HG02938 (cell line): Measurements from ENCODE around the gene PMEPA1.

ENCODE experiments used
- ATAC-seq: cut with Tn5 transposase; IDR thresholded peaks from one replicate; pipeline ENCODE4 v1.9.1; 2021; ENCODE audit warnings: mild to moderate bottlenecking, moderate library complexity; ENCODE audit not compliant: unreplicated experiment

Gene PMEPA1

DNA sequence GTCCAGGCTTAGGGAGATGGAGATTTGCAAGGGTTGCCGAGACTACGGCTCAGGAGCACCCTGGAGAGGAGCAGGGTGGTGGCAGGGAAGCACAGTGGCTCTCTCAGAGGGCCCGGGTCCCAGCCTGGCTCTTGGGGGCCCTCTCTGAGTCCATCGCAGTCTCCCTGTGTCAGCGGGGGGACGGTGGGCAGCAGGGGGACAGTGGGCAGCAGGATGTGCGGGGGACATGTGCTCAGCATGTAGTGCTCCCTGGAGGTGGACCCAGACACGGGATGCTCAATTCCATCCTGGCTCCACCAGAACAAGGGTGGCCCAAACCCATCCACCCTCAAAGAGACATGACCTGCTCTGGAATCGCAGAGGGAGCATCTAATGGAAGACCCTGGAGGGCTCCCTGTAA, 46.6 kb downstream of the PMEPA1 start:
- no peak for ATAC-seq

DNA sequence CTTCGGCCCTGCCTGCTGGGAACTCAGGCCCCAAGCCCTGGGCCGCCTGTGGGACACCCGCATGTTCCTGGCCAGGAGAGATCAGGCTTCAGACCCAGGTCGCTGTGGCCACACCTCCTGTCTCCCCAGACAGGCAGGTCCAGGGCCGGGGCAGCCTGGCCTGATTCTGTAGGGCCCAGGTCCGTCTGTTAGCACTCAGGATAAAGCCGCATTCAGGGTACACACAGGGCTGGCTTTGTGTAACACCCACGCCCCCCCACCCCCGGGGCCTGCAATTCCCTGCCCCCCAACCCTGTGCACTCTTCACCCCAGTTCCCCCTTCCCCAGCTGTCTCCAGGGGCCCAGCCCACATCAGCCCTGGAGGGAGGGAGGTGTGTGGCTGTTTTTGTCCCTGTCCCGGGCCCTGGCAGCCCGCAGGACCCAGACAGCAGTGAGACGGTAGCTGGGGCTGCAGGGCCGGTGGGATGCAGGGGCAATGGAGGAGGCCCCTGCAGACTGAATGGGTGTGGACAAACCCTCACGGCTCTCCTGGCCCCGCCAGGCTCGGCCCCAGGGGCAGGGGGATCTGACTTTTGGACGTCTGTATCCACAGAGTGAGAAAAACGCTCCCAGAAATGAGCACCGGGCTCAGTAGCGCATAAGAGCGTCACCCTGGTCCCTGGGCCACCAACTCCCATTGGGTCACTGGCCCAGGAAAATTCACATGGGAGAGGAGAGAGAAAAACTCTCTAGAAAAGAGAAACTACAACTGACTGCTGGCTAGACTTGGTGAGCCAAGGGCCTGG, 47.2 kb downstream of the PMEPA1 start:
- ATAC-seq, result no peak

DNA sequence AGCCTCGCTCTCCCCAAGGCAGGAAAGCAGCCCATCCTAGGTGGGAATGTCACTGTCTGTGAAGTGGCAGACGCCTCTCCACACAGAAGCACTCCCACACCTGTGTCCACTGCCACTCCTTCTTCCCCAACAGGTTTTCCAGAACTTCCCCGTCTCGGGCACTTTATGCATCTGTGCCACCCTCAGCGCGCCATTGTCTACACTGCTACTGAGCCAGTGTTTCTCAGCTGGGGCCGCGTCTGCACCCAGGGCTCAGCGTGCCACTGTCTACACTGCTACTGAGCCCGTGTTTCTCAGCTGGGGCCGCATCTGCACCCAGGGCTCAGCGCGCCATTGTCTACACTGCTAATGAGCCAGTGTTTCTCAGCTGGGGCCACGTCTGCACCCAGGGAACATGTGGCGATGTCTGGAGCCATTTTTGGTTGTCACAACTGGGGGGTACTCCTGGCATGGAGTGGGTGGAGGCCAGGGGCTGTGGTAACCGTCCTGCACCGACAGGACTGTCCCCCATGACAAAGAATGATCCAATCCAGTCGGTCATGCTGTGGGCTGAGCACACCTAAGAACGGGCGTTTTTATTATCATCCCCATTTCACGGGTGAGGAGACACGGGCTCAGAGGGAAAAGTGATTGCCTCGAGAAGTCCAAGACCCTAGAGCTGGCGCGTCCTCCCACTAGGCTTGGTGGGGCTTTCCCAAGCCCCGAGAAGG, 47.9 kb downstream of the PMEPA1 start:
- ATAC-seq, result no peak

DNA sequence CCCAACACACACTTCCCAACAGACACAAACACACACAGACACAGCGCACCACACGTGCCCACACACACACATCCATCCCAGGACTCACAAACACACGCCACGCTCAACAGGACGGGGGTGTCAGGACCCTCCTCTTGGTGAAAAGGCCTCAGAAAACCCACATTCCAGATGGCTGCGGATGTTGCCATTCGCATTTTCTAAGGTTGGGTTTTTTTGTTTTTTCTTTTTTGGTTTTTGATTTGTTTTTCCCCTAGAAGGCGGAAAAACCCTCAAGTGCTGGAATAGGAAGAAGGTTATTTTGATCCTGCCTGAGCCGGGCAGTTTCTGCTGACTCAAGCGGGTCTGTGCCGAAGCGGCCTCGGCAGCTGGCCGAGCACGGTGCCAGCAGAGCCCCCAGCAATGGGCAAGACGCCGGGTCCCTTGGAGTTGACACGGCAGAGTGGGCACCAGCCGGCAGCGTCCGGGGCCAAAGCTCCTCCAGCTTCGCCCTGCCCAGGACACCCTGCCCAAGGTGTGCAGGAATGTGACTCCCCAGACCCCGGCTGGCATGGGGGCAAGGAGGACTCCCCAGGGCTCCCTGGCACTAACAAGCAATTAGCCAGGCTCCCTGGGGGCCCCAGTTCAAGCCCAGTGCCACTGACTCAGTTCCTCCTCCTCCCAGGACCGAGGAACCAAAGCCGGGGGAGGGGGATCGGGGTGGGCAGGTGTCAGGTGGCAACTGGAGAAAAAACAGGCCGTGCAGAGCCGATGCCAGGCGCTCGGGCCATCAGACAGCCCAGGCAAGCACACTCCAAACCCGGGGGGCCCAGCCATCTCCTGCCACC, 48.7 kb downstream of the PMEPA1 start:
- no peak for ATAC-seq

DNA sequence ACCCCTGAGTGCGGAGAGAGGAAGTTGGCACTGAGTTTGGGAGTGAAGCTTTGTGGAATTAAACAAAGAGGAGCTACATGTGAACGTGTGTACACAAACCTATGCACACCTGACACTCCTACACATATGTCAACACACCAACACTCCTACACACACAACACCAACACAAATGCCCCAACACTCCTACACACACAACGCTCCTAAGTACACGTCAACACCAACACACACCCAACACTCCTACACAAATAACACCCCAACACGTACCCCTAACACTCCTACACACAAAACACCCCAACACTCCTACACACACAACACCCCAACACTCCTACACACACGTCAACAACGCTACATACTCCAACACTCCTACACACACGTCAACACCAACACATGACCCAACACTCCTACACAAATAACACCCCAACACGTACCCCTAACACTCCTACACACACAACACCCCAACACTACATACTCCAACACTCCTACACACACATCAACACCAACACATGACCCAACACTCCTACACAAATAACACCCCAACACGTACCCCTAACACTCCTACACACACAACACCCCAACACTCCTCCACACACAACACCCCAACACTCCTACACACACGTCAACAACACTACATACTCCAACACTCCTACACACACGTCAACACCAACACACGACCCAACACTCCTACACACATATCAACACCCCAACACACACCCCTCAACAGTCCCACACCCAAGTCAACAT, 49.5 kb downstream of the PMEPA1 start:
- ATAC-seq, result no peak

DNA sequence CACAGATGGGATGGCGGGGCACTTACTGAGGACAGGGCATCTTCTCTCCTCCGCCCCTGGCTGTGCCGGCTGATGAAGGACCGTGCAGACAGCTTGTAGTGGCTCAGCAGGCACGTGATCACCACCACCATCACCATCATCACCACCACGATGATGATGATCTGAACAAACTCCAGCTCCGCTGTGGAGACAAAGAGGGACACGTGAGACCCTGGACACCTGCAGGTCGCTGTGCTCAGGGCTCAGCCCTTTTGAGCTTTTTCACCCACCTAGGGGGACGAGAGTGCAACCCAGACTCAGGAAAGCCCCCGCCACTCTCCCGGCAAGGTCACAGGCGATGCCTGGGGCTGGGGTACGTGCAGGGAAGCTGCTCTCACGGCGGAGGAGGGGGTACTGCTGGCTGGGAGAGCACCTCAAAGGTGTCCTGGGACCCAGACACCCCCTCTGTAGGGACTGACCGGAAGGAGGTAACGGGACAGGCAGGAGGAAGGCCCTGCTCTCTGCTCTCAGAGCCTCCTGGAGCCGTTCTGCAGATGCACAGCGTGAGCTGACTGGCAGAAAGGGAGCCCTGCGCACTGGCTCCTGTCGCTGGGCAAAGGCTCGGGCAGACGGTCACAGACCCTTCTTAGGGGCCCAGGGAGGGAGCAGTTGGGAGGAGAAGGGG, 50.2 kb downstream of the PMEPA1 start:
- ATAC-seq, result no peak

DNA sequence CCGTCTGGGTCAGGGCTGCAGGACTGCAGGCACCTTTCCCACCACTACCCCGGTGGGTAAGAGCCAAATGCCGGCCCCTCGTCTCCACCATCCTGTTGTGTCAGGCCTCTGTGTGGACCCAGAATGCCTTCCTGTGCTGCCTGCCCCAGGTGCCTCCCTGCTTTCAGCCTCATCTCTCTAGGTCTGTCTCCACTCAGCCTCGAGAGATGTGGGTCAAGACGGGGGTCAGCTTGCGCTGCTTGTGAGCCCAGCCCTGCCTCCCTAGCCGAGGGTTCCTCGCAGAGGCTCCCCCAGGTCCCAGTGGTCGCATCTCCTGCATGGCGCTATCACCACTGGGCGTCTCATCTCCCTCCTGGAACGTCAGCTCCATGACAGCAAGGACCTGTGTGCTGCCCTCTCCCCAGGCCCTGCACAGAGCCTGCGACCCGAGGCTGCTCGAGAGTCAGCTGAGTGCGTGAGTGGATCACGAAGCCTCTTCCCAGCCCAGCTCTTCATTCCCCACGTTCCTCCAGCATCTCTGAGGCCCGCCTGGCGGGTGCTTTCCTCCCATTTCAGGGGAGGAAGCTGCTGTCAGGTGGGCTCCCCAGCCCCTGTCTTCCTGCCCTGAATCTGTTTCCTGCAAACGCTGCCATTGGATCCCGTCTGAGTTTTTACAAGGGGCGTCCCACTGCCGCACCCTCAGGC, 50.8 kb downstream of the PMEPA1 start:
- ATAC-seq, result no peak

DNA sequence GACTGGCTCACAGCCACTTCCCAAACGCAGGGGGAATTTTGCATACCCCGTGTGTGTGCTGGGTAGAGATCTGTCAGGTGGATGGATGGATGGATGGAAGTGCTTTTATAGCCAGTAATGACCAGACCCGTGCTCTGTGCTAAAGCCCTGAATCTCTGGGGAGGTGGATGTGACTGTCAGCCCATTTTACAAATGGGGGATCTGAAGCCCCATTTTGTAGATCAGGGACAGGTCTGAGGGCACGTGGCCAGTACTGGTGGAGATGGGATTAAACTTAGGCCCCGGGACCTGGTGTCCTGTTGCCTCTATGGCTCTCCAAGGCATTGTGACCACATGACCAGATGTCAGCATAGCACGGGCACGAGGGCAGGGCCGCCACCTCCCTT, 51.4 kb downstream of the PMEPA1 start:
- ATAC-seq, result no peak

DNA sequence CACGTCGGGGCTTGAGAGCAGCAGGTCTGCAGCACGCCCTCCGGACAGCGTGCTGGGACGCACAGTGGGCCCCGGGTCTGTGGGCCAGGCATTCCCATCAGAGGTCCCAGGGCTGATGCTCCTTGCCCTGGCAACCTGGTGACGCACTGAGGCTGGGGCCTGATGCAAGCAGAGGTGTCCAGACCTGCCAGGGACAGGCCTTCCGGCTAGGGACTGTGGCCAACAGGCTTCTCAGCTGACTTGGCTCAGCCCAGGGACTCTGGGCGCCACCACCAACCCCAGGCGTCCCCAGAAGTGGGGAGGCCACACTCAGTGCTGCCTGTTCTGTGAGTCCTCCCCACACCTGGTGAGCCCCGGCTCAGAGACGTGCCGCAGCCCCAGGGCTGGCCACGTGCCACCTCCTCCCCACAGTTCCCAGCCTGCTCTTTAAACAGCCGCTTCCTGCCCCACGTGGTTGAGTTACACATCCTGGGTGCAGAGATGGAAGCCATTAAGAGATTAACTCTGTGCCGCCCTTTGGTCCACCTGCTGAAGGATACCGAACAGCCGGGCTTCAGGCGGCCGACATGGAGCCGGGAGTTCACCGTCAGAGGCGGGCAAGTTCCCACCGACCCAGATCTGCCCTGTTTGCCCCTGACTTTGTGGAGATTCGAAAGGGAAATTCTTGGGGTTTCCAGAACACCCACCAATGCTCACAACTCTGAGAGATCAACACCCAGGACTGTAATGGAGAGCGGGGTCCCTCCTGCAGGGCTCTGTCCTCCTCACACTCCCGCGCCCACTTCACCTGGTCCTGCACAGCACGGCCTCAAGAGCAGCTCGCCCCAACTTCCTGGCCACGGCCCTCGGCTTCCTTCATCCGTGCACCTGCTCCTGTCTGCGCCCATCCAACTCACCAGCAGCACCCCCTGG, 52.0 kb downstream of the PMEPA1 start:
- ATAC-seq, result no peak

DNA sequence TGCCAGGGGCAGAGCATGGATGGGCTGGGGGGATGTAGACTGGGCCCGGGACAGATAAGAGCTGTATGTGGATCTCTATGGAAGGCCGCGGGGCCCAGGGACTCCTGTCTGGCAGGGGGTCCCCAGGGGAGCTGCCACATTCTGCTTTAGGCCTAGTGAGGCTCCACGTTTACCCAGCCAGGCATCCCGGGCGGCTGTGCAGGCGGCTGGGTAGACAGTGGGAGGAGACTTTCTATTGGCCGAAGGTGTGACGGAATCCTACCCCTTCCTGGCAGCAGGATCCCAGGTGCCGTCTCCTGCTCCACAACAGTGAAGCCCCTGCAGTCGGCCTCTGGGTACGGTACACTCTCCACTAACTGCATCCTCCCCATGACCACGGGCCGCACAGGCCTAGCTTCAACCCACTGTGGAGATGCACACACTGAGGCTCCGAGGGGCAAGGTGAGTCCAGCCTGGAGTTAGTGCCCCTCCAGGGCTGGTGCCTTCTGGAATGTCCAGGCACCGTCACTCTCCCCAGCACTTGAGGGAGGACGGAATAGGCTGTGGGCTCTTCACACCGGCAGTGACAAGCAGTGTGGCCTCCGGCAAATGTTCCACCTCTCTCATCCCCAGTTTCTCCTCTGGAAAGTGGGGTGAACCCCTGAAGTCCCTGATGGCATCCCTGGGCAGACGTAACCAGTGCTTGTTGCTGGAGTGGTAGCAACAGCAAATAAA, 52.8 kb downstream of the PMEPA1 start:
- ATAC-seq, result no peak

DNA sequence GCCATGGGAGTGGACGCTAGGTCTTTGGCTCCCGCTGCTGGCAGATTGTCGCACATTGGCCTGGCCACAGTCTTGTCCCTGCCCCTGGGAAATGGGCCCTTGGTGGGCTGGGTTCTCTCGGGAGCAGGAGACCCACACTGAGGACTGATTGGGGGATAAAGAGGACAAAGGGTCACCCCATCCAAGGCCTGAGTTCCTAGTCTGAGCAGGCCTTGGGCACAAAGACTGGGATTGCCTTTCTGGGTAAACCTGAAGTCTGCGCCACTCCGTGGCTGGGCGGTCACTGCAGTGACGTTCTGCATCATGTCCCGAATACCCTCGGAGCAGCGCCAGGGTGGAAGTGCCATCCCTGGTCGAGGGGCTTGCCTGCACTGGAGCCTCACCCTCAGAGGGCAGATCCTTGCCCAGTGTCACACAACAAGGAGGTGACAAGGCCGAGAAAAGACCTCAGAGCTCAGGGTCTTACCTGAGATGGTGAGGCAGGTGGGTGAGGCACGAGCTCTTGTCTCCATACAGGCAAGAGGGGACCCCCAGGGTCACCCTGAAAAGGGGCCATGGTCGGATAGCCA, 53.5 kb downstream of the PMEPA1 start:
- ATAC-seq, result no peak

DNA sequence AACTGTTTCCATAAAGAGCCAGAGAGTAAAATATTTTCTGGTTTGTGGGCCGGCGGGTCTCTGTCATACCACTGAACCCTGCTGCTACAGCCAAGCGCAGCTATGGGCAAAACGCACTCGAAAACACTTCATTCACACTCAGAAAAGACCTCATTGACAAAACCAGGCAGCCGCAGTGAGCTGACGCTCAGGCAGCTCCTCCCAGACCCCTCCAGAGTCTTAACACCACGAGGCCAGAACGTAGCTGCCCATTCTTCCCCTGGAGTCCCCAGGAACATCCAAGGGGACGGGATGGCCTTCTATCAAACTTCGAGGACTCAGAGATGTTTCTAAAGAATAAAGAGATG, 54.0 kb downstream of the PMEPA1 start:
- no peak for ATAC-seq

DNA sequence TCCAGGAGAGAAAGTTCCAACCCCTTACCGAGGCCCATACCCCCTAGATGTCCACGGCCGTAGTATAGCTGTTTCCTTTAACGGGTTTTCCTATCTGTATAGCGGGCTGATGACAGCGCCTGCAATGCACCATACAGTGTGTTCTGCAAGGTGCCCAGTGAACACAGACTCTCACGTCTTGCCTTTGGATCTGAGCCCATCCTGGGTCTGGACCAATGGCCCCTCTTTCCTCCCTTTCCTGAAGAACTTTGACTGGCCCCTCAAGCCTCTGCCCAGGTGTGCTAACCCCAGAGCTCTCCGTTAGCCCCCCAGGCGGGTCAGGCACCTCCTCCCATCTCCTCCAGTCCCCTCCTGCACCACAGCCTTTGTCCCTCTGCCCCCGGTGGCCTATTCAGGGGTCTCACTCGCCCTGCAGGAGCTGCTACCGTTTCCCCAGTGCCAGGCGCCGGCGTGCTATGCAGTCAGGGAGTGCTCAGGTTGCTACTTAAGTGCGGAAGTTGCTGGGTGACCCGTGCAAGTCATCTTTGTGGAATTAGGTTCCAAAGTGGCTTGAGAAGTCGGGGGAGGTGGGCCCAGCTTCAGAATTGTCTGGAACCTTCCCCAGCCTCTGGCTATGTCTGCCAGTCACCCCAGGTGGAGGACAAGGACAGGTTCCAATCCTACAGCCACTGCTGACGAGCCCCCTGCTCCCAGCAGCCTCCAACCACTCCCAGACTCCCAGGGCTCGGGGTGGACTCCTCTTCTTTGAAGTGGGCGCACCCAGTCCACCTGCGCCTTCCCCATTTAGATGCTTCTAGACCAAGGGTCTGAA, 54.6 kb downstream of the PMEPA1 start:
- no peak for ATAC-seq

DNA sequence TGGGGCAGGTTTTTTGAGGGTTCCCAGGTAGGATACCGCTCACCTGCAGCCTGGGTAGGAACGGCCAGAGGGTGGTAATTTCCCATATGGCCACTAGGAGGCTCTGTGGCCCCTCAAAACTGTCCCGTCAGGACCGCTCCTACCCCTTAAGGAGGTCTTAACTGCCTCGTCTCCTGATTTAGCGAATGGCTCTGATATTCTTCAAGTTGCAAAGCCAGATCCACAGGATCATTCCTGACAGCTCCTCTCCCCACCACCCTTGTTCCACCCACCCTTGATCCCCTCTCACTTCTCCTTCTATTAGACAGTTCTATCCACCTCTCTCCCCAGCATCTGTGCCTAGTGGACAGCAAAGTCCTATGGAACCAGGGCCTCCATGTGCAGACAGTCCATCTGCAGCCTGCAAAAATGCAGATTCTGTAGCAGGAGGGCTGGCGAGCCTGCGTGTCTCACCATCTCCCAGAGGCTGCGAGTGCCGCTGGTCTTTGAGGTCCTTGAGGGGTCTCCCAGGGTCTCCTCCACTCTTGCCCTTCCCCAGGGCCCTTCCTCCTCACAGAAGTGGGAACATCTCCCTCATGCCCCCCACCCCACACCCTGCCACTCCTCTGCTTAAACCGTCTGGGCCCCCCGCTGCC, 55.3 kb downstream of the PMEPA1 start:
- ATAC-seq, result peak; percentile 67

DNA sequence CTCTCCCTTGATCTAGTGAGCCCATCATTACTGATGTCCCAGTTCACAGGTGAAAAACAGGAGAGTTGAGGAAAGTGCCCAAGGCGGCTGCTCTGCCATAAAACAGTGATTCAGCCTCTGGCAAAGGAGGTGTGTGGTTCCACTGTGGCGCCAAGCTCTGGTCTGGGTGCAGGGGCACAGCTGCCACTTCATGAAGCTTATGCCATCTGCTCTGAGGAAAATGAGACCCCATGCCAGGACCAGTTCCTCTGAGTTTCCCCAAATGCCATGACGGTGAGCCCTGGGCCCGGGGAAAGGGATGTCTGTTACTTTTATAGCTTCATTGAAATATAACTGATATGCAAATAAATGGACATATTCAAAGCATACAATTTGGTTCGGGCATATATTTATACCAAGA, 55.9 kb downstream of the PMEPA1 start:
- ATAC-seq, result no peak

DNA sequence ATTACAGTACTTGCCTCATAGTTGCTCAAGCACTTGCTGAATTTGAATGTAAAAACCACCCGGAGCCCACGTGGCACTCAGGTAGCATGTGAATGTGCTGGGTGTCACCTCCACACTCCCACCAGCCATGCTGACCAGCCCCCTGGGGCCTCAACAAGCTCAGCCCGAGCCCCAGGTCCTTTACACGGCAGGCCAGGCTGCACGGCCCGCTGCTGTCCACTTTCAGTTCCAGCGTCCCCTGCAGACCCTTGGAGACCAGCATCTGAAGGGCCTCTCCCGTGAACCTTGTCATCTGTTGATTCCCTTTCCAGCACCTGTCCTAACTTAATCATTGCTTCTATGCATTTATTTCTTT, 56.3 kb downstream of the PMEPA1 start:
- no peak for ATAC-seq
